Kidney capillary endothelial cell (primary cell): ENCODE results near the gene RETN.

Experiments
- DNase-seq: peaks from one replicate; pipeline ENCODE4 v3.0.0-alpha.2; 2018; ENCODE audit warnings: low spot score

Gene RETN

GRCh38 chr19:7657131-7657751 is 11.6 kb upstream of the RETN start:
- DNase-seq: no peak

- DNase-seq: no peak
These were observed 10.6 kb upstream of the RETN start for GRCh38 chr19:7658219-7658686.

- no peak for DNase-seq
These were observed 6.9 kb upstream of the RETN start for GRCh38 chr19:7661744-7662538.

- DNase-seq: no peak
These were observed 6.2 kb upstream of the RETN start for GRCh38 chr19:7662657-7663056.

GRCh38 chr19:7663706-7664105 is 5.1 kb upstream of the RETN start:
- no peak for DNase-seq

- DNase-seq: no peak
These were observed 3.8 kb upstream of the RETN start for GRCh38 chr19:7665076-7665475.

- no peak for DNase-seq
These were observed 792 bp downstream of the RETN start for GRCh38 chr19:7669641-7670040.

GRCh38 chr19:7670150-7670783 is 1.4 kb downstream of the RETN start:
- DNase-seq: no peak

GRCh38 chr19:7670790-7671189 is 1.9 kb downstream of the RETN start:
- DNase-seq: no peak

GRCh38 chr19:7672522-7672921 is 3.7 kb downstream of the RETN start:
- no peak for DNase-seq

GRCh38 chr19:7674010-7675005 is 5.5 kb downstream of the RETN start:
- DNase-seq: peak; percentile 44

- DNase-seq: no peak
These were observed 7.5 kb downstream of the RETN start for GRCh38 chr19:7676376-7676775.

- no peak for DNase-seq
These were observed 8.0 kb downstream of the RETN start, which contains the start of gene MCEMP1 for GRCh38 chr19:7676854-7677253. Gene MCEMP1 (plus strand): TSS chr19:7677090. CDS start chr19:7677121, 31 bp downstream.

GRCh38 chr19:7677669-7678311 is 8.9 kb downstream of the RETN start:
- DNase-seq: no peak

- peak; percentile 14 for DNase-seq
These were observed 10.3 kb downstream of the RETN start for GRCh38 chr19:7678971-7679751.

GRCh38 chr19:7679771-7680605 is 11.1 kb downstream of the RETN start:
- DNase-seq: no peak

- DNase-seq: peak; percentile 75
These were observed 11.9 kb downstream of the RETN start, which contains the start of gene TRAPPC5 for GRCh38 chr19:7680606-7681339. Gene TRAPPC5 (plus strand): TSS chr19:7680833. CDS start chr19:7682254, 1,421 bp downstream.

- DNase-seq: peak; percentile 76
These were observed 12.7 kb downstream of the RETN start for GRCh38 chr19:7681340-7682174.
